ENCODE results near the gene KCNH8. TPM values are rescaled to one million over a fixed set of nuclear protein-coding genes. Genes with fewer than 3 reads are reported as not detected.

The KCNH8 gene
- total RNA-seq, 2 donors from 2014 or later: not detected

GRCh38 chr3:19250959-19251610, 102.8 kb downstream of the KCNH8 start:
- Mint-ChIP-seq H3K4me1 (no peaks in the 10 kb centered on the region), H3K27me3 (no peaks in the 10 kb centered on the region), H3K27ac (no peak overlapping the region), H3K9me3 (no peaks in the 10 kb centered on the region), H3K36me3 (ENCODE audit: low read depth) (no peaks in the 10 kb centered on the region), H3K4me3 (no peak overlapping the region)
- no peak for ATAC-seq (replicated peaks)

DNA sequence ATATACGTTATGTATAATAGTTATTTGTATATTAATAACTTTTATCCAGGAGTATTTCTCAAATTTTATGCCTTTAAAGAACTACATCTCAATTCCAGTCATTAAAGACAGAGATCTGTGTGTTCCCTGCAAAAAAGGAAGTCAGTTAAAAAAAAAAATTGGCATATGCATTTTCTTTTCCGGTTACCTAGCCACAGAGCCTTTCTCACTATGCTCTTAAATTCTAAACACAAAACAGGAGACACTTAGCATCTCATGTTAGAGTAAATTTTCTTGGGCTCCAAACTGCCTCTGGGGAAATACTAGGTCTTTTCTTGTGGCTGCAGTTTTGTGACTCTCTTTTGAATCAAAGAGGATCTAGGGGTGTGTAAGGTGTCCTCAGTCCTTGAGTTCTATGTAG, 105.9 kb downstream of the KCNH8 start:
- ATAC-seq (replicated peaks): no peak
- H3K27me3 Mint-ChIP-seq: no peaks in the 10 kb centered on the region
- H3K4me1 Mint-ChIP-seq: no peaks in the 10 kb centered on the region
- H3K4me3 Mint-ChIP-seq: no peak overlapping the region
- H3K27ac Mint-ChIP-seq: no peak overlapping the region
- no peaks in the 10 kb centered on the region for H3K36me3 Mint-ChIP-seq (ENCODE audit: low read depth)
- H3K9me3 Mint-ChIP-seq: peaks cover 3% of the 10 kb centered on the region

GRCh38 chr3:19254784-19255338, 106.6 kb downstream of the KCNH8 start:
- peaks cover 2% of the 10 kb centered on the region for H3K27me3 Mint-ChIP-seq
- ATAC-seq (replicated peaks): no peak
- H3K4me3 Mint-ChIP-seq: no peak overlapping the region

GRCh38 chr3:19256313-19256712, 108.0 kb downstream of the KCNH8 start:
- H3K4me3 Mint-ChIP-seq: no peak overlapping the region
- no peak overlapping the region for H3K27ac Mint-ChIP-seq
- ATAC-seq (replicated peaks): no peak
- no peaks in the 10 kb centered on the region for H3K4me1 Mint-ChIP-seq
- H3K36me3 Mint-ChIP-seq (ENCODE audit: low read depth): no peaks in the 10 kb centered on the region
- peaks cover 3% of the 10 kb centered on the region for H3K27me3 Mint-ChIP-seq
- H3K9me3 Mint-ChIP-seq: peaks cover 3% of the 10 kb centered on the region

More at GRCh38 chr3:19254784-19255338, 106.6 kb downstream of the KCNH8 start:
- Mint-ChIP-seq H3K4me1 (no peaks in the 10 kb centered on the region), H3K36me3 (ENCODE audit: low read depth) (no peaks in the 10 kb centered on the region), H3K27ac (no peak overlapping the region), H3K9me3 (peaks cover 3% of the 10 kb centered on the region)

GRCh38 chr3:19263606-19264005, 115.3 kb downstream of the KCNH8 start:
- Mint-ChIP-seq H3K36me3 (ENCODE audit: low read depth) (no peaks in the 10 kb centered on the region), H3K9me3 (no peaks in the 10 kb centered on the region), H3K27ac (no peak overlapping the region), H3K27me3 (peaks cover 3% of the 10 kb centered on the region), H3K4me3 (no peak overlapping the region), H3K4me1 (no peaks in the 10 kb centered on the region)
- ATAC-seq (replicated peaks): no peak

GRCh38 chr3:19264424-19264823, 116.1 kb downstream of the KCNH8 start:
- no peak overlapping the region for H3K4me3 Mint-ChIP-seq
- no peaks in the 10 kb centered on the region for H3K36me3 Mint-ChIP-seq (ENCODE audit: low read depth)
- no peak for ATAC-seq (replicated peaks)
- no peaks in the 10 kb centered on the region for H3K9me3 Mint-ChIP-seq
- no peaks in the 10 kb centered on the region for H3K4me1 Mint-ChIP-seq
- H3K27me3 Mint-ChIP-seq: peaks cover 3% of the 10 kb centered on the region
- H3K27ac Mint-ChIP-seq: no peak overlapping the region

- no peaks in the 10 kb centered on the region for H3K36me3 Mint-ChIP-seq (ENCODE audit: low read depth)
- no peaks in the 10 kb centered on the region for H3K27me3 Mint-ChIP-seq
- H3K4me1 Mint-ChIP-seq: no peaks in the 10 kb centered on the region
- no peak for ATAC-seq (replicated peaks)
- H3K4me3 Mint-ChIP-seq: no peak overlapping the region
- no peaks in the 10 kb centered on the region for H3K9me3 Mint-ChIP-seq
- H3K27ac Mint-ChIP-seq: no peak overlapping the region
Measured at GRCh38 chr3:19267040-19267439, 118.7 kb downstream of the KCNH8 start.

- Mint-ChIP-seq H3K4me3 (no peak overlapping the region), H3K36me3 (ENCODE audit: low read depth) (no peaks in the 10 kb centered on the region), H3K27ac (no peak overlapping the region), H3K27me3 (no peaks in the 10 kb centered on the region), H3K4me1 (no peaks in the 10 kb centered on the region), H3K9me3 (no peaks in the 10 kb centered on the region)
- ATAC-seq (replicated peaks): no peak
Measured at GRCh38 chr3:19270481-19270880, 122.2 kb downstream of the KCNH8 start.

- no peaks in the 10 kb centered on the region for H3K36me3 Mint-ChIP-seq (ENCODE audit: low read depth)
- H3K4me3 Mint-ChIP-seq: no peak overlapping the region
- no peaks in the 10 kb centered on the region for H3K27me3 Mint-ChIP-seq
Measured at GRCh38 chr3:19272296-19272695, 124.0 kb downstream of the KCNH8 start.

DNA sequence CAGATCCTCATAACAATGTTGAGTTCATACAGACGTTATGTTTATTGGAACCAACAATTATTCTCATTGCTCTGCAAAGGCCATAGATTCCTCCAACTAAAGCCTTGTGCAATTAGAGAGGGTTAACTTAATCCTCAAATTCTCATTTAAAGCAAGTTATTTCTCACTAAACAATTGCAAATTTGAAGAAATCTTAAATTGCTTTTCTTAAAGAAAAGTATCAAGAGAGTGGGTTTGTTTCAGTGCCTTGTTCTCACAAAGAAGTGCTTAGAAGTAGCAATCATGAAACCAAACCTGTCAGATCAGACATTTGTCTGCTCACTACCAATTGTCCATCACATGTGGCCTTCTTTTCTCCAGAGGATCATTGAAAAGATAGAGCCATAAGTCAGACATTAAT, 124.8 kb downstream of the KCNH8 start:
- H3K4me3 Mint-ChIP-seq: no peak overlapping the region
- H3K36me3 Mint-ChIP-seq (ENCODE audit: low read depth): no peaks in the 10 kb centered on the region
- H3K27ac Mint-ChIP-seq: no peak overlapping the region
- H3K9me3 Mint-ChIP-seq: no peaks in the 10 kb centered on the region
- no peaks in the 10 kb centered on the region for H3K27me3 Mint-ChIP-seq
- ATAC-seq (replicated peaks): no peak
- no peaks in the 10 kb centered on the region for H3K4me1 Mint-ChIP-seq

More at GRCh38 chr3:19272296-19272695, 124.0 kb downstream of the KCNH8 start:
- Mint-ChIP-seq H3K9me3 (no peaks in the 10 kb centered on the region), H3K27ac (no peak overlapping the region), H3K4me1 (no peaks in the 10 kb centered on the region)
- no peak for ATAC-seq (replicated peaks)

- no peaks in the 10 kb centered on the region for H3K9me3 Mint-ChIP-seq
- H3K36me3 Mint-ChIP-seq (ENCODE audit: low read depth): no peaks in the 10 kb centered on the region
- H3K27me3 Mint-ChIP-seq: no peaks in the 10 kb centered on the region
- H3K4me3 Mint-ChIP-seq: no peak overlapping the region
- H3K4me1 Mint-ChIP-seq: no peaks in the 10 kb centered on the region
- ATAC-seq (replicated peaks): no peak
- H3K27ac Mint-ChIP-seq: no peak overlapping the region
Measured at GRCh38 chr3:19274576-19274975, 126.3 kb downstream of the KCNH8 start.

DNA sequence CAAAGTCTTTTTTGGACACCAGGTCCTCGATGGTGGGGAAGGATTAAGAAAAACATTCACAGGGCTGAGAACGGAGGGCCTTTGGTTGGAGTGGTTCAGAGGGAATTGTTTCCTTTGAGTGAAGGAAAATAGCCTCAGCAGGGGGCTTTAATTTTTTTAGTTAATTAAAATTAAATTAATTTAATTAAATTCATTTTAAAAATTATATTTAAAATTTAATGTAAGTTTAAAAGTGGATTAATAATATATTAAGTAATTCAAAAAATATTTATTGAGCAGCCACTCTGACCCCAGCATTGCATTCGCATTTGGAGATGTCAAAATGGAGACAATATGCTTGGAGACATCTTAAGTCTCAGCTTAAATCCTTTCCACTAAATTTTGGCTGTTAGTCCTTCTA, 136.7 kb downstream of the KCNH8 start:
- peaks cover 4% of the 10 kb centered on the region for H3K9me3 Mint-ChIP-seq
- no peak for ATAC-seq (replicated peaks)
- no peaks in the 10 kb centered on the region for H3K36me3 Mint-ChIP-seq (ENCODE audit: low read depth)
- H3K27ac Mint-ChIP-seq: no peak overlapping the region
- H3K27me3 Mint-ChIP-seq: no peaks in the 10 kb centered on the region
- H3K4me3 Mint-ChIP-seq: no peak overlapping the region
- no peaks in the 10 kb centered on the region for H3K4me1 Mint-ChIP-seq

DNA sequence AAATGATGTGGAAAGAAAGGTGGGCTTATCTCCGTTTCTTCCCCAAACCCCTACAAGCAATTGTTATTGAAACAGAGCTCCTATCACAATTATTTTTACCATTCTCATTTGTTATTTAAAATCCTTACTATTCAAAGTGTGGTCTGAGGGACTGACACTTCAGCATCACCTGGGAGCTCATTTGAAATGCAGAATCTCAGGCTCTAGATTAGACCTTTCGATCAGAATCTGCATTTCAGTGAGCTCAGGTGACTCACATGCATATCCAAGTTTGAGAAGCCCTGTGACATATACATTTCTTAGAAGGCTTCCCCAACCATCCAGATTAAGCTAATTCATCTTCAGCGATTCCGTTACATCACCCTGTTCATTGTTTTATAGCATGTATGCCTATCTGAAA, 145.0 kb downstream of the KCNH8 start:
- Mint-ChIP-seq H3K9me3 (no peaks in the 10 kb centered on the region), H3K4me1 (no peaks in the 10 kb centered on the region), H3K4me3 (no peak overlapping the region), H3K27me3 (no peaks in the 10 kb centered on the region), H3K27ac (no peak overlapping the region), H3K36me3 (ENCODE audit: low read depth) (no peaks in the 10 kb centered on the region)
- no peak for ATAC-seq (replicated peaks)

GRCh38 chr3:19295208-19295607, 146.9 kb downstream of the KCNH8 start:
- Mint-ChIP-seq H3K4me3 (no peak overlapping the region), H3K27ac (no peak overlapping the region), H3K4me1 (no peaks in the 10 kb centered on the region), H3K9me3 (no peaks in the 10 kb centered on the region), H3K36me3 (ENCODE audit: low read depth) (no peaks in the 10 kb centered on the region), H3K27me3 (no peaks in the 10 kb centered on the region)
- ATAC-seq (replicated peaks): no peak

DNA sequence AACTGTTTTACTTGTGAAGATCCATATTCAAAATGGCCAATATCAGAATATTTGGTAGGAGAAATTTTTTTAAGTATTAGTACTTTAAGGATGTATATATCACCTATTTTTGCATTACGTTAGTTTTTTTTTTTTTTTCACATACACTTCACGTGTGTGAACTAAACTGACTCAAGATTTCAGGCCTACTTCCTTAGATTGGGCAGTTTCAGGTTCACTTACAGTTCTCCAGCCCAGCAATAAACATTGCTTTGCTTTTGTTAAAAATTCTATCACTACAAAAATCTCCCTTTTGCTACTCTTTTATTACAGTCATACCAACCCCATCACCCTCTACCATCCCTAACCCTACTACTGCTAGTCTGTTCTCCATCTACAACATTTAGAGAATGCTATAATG, 183.6 kb downstream of the KCNH8 start:
- Mint-ChIP-seq H3K36me3 (ENCODE audit: low read depth) (no peaks in the 10 kb centered on the region), H3K27me3 (no peaks in the 10 kb centered on the region), H3K4me1 (no peaks in the 10 kb centered on the region), H3K27ac (no peak overlapping the region), H3K9me3 (no peaks in the 10 kb centered on the region), H3K4me3 (no peak overlapping the region)
- ATAC-seq (replicated peaks): no peak
